Measurements from ENCODE around the gene CMTM6. TPM values are rescaled to one million over a fixed set of nuclear protein-coding genes. Genes with fewer than 3 reads are reported as not detected.
"Not testable (repeated sequence)": the region's sequence is repeated elsewhere in the genome, so short reads cannot be mapped to it uniquely, and the experiment has no call there.

CMTM6 gene
- total RNA-seq, 2 donors from 2014 or later = 16.4 to 21.1 TPM

DNA sequence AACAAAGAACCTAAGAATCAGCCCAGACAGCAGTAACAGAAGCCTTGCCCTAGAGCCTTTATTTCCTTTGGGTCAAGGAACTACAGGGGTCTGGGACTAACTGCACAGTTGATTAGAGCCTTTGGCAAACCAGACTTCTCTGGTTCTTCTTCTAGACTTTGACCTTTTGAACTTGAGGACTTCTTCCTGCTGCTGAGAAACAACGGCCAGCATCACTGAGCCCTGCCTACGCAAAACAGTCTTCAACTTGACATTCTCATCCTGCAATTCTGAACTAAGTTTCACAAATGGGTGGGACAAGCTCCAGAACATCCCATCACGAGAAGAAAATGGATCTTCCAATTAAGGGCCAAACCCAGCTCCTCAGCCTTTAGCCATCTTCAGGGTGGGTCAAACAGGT lies 31.4 kb downstream of the CMTM6 start:
- ATAC-seq = no peak
- intact Hi-C loops (cut with DNase I) = no loop called here
- no peak for DNase-seq

DNA sequence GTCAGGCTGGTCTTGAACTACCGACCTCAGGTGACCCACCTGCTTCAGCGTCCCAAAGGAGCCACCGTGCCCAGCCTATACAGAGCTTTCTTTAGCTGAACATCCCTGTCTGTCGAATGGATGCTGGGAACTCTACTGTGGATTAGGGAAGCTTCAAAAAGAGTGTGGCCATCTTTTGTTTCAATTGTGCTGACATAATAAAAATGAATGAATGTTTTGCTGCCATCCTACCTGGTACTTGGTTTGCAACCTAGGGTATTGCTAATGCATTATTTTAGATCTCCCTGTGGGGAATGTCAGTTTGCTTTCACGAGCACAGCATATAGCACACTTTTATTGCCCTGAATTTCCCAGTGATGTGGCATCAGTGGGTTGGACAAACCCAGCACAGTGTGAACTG lies 32.3 kb downstream of the CMTM6 start:
- no peak for DNase-seq
- intact Hi-C loops (cut with DNase I) = no loop called here
- no peak for ATAC-seq

- no peak for ATAC-seq
- DNase-seq = no peak
- intact Hi-C loops (cut with DNase I) = loop anchor here (2.0 to 5.0 kb wide), 4 partner anchors 87 to 292 kb away; no protein-coding TSS in a partner anchor
Measured at GRCh38 chr3:32469151-32469874, 33.3 kb downstream of the CMTM6 start.

- intact Hi-C loops (cut with DNase I) = loop anchor here (2.0 to 5.0 kb wide), 4 partner anchors 85 to 290 kb away; no protein-coding TSS in a partner anchor
- ATAC-seq = peak; percentile 89 to 91
Measured at GRCh38 chr3:32467333-32468070, 35.1 kb downstream of the CMTM6 start.

GRCh38 chr3:32466808-32467207 lies 35.8 kb downstream of the CMTM6 start:
- not testable (repeated sequence) for ATAC-seq, DNase-seq
- intact Hi-C loops (cut with DNase I) = loop anchor here (5.0 kb wide), 3 partner anchors 85 to 290 kb away; no protein-coding TSS in a partner anchor

More at GRCh38 chr3:32467333-32468070, 35.1 kb downstream of the CMTM6 start:
- DNase-seq = peak; percentile 71

- not testable (repeated sequence) for ATAC-seq, DNase-seq
- intact Hi-C loops (cut with DNase I) = loop anchor here (5.0 kb wide), 3 partner anchors 82 to 287 kb away; no protein-coding TSS in a partner anchor
Measured at GRCh38 chr3:32464726-32465125, 37.9 kb downstream of the CMTM6 start.

- intact Hi-C loops (cut with DNase I); DNase-seq; ATAC-seq: not testable (repeated sequence)
Measured at GRCh38 chr3:32463415-32463814, 39.2 kb downstream of the CMTM6 start.

- ATAC-seq; DNase-seq; intact Hi-C loops (cut with DNase I): not testable (repeated sequence)
Measured at GRCh38 chr3:32462191-32462986, 40.3 kb downstream of the CMTM6 start.

DNA sequence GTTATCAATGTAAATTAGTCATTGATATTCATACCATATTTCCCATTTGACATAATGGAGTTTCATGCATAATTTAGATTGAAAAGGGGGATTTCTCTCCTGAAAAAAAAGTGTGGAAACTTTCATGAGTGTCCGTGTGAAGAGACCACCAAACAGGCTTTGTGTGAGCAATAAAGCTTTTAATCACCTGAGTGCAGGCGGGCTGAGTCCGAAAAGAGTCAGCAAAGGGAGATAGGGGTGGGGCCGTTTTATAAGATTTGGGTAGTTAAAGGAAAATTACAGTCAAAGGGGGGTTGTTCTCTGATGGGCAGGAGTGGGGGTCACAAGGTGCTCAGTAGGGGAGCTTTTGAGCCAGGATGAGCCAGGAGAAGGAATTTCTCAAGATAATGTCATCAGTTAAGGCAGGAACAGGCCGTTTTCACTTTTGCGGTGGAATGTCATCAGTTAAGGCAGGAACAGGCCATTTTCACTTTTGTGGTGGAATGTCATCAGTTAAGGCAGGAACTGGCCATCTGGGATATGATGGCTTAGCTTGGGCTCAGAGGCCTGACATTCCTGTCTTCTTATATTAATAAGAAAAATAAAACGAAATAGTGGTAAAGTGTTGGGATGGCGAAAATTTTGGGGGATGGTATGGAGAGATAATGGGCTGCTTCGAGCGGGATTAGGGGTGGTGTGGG lies 41.7 kb downstream of the CMTM6 start:
- intact Hi-C loops (cut with DNase I); ATAC-seq; DNase-seq: not testable (repeated sequence)

DNA sequence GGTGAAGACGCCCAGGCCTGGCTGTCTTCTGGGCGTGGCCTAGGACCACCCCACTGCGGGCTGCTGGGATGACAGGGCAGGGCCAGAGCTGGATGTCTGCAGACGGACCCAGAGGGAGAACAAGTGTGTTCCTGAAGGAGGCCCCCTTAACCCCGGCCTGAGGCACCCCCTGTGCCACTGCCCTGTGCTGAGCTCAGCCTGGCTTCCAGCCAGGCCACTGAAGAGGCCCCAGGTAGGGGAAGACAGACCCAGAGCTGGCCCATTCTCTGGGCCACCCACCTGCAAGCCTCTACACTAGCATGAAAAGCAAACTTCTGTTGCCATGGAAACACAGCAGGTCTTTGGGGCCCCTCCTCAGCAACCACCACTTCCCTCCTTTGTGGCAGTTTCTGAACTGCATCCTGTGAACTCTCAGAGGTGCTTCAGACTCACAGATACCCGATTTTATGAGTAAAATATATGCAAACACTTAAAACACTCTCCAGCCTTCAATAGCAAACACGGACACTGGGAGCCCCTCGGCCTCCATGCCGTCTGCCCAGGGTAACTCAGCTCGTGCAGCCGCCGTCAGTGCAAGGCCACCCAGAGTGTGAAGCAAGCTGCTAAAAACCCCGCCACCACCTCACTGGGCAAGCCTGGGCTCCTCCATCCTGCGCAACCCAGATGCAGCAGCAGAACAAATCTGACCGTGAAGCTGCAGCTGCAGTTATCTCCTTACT lies 42.5 kb downstream of the CMTM6 start:
- peak; percentile 24 to 56 for ATAC-seq

DNA sequence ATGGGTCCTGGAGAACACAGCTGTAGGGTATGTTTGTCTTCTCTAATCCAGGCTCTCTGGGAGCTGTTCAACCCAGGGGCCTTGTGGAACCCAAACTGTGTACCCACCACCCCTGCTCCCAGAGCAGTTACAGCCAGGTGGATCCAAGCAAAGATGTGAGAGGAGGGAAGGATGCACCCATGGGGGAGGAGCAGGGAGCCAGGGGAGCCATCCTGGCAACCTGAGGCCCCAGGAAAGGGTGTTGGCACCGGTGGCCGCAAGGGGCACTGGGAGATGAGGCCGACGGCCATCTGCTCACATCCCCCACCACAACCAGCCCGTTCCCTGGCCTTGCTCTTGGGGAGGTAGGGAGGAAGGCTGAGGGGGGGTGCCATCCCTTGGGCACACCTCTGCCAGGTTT lies 43.2 kb downstream of the CMTM6 start:
- ATAC-seq = no peak
- intact Hi-C loops (cut with DNase I) = no loop called here

More for the DNA sequence above, 42.5 kb downstream of the CMTM6 start:
- intact Hi-C loops (cut with DNase I) = no loop called here
- no peak for DNase-seq

GRCh38 chr3:32457971-32458471 lies 44.6 kb downstream of the CMTM6 start:
- intact Hi-C loops (cut with DNase I) = no loop called here
- ATAC-seq = peak; percentile 36 to 50
- no peak for DNase-seq

More for the DNA sequence above, 43.2 kb downstream of the CMTM6 start:
- DNase-seq = no peak

DNA sequence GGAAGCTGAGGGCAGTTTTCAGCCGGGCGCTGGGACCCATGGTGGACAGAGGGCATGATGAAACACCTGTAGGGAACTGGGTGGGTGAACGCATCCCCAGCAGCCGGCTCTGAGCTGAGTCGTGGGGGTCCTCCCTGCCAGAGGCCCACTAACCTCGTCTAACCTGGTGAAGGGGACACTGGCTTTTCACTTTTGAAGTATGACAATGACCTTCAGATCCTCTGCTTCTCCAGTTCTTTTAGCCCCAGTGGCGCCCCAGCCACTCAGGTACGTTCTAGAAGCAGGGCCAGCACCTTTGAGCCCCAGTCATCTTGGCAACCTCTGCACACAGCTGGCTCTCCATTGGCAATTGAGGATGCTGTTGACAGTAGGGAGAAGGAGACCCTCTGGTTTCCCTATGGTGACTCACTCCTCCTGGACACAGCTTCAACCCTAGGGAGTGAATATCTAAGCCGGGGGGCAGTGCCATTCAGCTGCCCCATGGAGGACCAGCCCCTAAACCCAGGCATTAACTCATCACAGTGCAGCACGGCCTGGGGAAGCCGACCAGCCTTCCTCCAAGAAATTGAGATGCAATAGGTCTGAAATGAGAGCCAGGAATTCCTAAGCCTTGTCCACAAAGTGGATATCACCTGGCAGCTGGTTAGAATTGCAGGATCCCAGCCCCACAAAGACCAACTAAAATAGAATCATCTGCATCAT lies 46.1 kb downstream of the CMTM6 start:
- DNase-seq = no peak
- no peak for ATAC-seq
- intact Hi-C loops (cut with DNase I) = no loop called here

DNA sequence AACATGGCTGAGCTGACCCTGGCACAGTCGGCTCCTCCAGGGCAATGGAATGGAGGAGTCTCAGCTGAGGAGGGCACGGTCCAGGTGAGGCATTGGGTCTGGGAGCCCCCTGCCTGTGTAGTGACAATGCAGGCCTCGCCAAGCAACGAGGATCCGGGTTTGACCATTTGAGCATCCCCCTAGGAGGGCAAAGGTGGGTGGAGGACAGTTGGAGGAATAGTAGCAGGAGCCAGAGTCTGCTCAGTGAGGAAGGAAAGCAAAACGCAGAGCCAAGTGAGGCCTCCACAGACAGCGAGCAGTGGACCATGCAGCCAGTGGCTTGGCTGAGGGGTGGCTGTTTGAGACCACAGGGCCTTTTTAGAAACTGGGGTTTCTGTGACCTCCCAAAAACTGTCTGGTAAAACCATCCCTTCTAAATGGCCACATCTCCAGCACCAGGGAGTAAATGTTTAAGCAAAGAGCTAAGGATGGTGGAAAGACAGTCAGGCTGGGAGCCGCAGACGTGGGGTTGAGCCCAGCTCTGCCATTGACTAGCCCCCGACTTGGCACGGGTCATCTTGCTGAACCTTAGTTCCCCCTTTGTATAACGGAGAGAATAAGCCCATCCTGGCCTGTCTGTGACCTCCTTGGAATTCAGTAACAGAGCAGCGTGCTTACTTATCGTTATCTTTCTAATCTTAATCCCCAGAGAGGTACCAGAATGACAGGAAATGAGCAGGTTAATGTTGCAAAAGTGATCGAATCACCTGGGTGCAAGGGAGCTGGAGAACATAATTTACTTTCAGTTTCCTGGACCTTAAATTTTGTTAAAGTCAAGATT lies 46.8 kb downstream of the CMTM6 start:
- intact Hi-C loops (cut with DNase I) = no loop called here
- no peak for ATAC-seq
- no peak for DNase-seq

DNA sequence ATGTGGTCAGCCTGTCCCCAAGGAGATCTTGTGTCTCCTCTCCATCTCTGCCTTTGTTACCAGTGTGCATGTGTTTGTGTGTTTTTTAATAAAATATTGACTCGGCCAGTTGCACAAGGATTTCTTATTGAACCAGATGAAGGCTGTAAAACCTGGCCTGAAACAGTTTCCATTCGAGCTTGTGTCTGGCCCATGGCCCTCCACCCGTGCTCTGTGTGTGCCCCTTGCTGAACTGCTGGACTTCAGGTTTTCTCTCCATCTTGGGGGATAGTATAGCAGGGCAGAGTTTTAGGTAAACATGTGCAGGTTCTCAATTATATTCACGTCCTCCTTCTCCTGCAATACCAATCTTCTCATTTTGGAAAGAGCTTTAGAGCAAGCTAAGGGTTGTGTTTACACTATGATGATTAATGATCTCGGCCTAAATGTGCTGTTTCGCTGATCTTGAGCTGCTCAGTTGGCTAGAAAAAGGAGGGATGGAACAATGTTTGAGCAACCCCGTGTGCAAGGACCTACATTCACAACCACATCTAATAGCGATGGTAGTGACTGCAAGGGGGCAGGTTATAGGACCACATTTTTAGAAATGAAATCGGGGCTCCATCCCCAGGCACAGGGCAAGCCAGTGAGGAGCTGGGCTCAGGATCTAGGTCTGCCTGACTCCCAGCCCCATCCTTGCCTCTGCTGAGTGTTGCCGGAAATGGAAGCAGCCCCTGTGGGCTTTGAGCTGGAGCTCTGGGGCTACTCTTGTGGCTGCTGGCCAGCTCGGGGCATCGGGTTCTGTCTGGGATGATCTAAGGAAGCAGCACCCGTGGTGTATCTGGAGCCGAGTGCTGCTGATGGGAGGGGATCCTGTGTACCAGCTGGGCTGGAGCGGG lies 47.7 kb downstream of the CMTM6 start:
- no peak for ATAC-seq
- intact Hi-C loops (cut with DNase I) = no loop called here

DNA sequence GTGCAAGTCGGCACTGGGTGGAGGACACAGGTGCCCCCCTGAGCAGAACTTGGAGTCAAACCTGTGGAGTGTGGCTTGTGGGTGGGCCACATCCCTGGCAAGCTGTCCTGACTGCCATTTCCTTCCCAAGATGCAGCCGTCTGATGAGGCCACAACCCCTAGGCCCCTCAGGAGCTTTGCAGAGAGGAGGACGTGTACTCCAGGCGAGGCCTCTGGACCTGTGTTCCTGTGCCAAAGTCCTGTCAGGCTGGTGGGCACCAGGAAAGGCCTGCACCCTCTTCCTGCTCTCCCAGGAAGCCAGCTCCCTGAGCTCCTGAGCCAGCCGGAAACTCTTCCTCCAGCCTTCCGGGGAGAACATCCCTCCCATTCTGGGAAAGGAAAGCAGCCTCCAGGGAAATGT lies 48.5 kb downstream of the CMTM6 start:
- intact Hi-C loops (cut with DNase I) = no loop called here
- DNase-seq (no peak), ATAC-seq (no peak)

More for the DNA sequence above, 47.7 kb downstream of the CMTM6 start:
- DNase-seq = no peak

All from left cardiac atrium (tissue), 4 donors.